ENCODE data around the gene NCR1. TPM values are rescaled to one million over a fixed set of nuclear protein-coding genes. Genes with fewer than 3 reads are reported as not detected.
"Not testable (repeated sequence)": the region's sequence is repeated elsewhere in the genome, so short reads cannot be mapped to it uniquely, and the experiment has no call there.

Gene NCR1
- total and polyA plus RNA-seq, 2 of the 8 experiments (the other 6 are each of a cell fraction or from before 2014, with no cell fraction given), result 1.5 to 5.1 TPM

- H3K4ac ChIP-seq (replicated peaks; ENCODE audit: insufficient read length, low read depth, low read length); H2BK5ac ChIP-seq (ENCODE audit: low read depth, low read length); POLR2A ChIA-PET (ENCODE audit: partially characterized antibody); H3K79me1 ChIP-seq (ENCODE audit: low read depth, low read length); H3K18ac ChIP-seq (ENCODE audit: extremely low read depth, low read length); H3K4me1 ChIP-seq (replicated peaks in 1 of 4; ENCODE audit: control insufficient read depth in 3 of 4, insufficient read depth in 4 of 4, low read length in 3 of 4); FAIRE-seq; H3K23ac ChIP-seq (ENCODE audit: insufficient read length); H2BK12ac ChIP-seq (ENCODE audit: low read depth, low read length); H3K79me2 ChIP-seq (ENCODE audit: control insufficient read depth in 1 of 2, insufficient read depth in 2 of 2, low read length in 2 of 2); H2BK15ac ChIP-seq (ENCODE audit: low read length); H3K9me3 ChIP-seq (ENCODE audit: insufficient read depth in 2 of 2, low read depth in 1 of 2, low read length in 1 of 2); H4K91ac ChIP-seq (replicated peaks; ENCODE audit: insufficient read length, low read length); DNase-seq (ENCODE audit: low read depth in 1 of 2, low spot score in 2 of 2); H3K36me3 ChIP-seq (ENCODE audit: control insufficient read depth in 2 of 4, insufficient read depth in 4 of 4, low read length in 3 of 4); H3K4me2 ChIP-seq (ENCODE audit: insufficient read depth in 1 of 2, low read depth in 2 of 2, low read length in 2 of 2); H2AK5ac ChIP-seq (ENCODE audit: low read depth, low read length); H3K27ac ChIP-seq (ENCODE audit: low read depth, low read length); H2BK20ac ChIP-seq (ENCODE audit: low read length); H3K4me3 ChIP-seq (ENCODE audit: extremely low read depth in 1 of 4, insufficient read depth in 2 of 4, low read depth in 3 of 4, low read length in 4 of 4); H3K9ac ChIP-seq (replicated peaks in 1 of 4; ENCODE audit: extremely low read depth in 1 of 4, low read depth in 3 of 4, low read length in 3 of 4); H4K8ac ChIP-seq (ENCODE audit: extremely low read depth, insufficient read depth, low read length); H2AFZ ChIP-seq (ENCODE audit: low read length); H2BK120ac ChIP-seq (replicated peaks; ENCODE audit: low read depth, low read length); H3K23me2 ChIP-seq (ENCODE audit: low read depth, low read length); H4K5ac ChIP-seq (ENCODE audit: insufficient read length, low read depth, low read length); H3K14ac ChIP-seq (ENCODE audit: insufficient read length); H3K27me3 ChIP-seq (replicated peaks in 1 of 4; ENCODE audit: control insufficient read depth in 3 of 4, extremely low read depth in 1 of 4, insufficient read depth in 3 of 4, low read length in 3 of 4); H3K56ac ChIP-seq (replicated peaks; ENCODE audit: insufficient read length, low read depth, low read length); H4K20me1 ChIP-seq (replicated peaks in 1 of 2; ENCODE audit: control insufficient read depth in 1 of 2, insufficient read depth in 2 of 2, low read length in 2 of 2): not testable (repeated sequence)
- 88% methylated on average over 5 of the region's 8 CpGs; no CpG with 5 or more reads in 1 of the 2 experiments for WGBS, 2 experiments (ENCODE audit: extremely low coverage in 1 of 2, insufficient coverage in 1 of 2, insufficient read length in 1 of 2, insufficient replicate concordance in 2 of 2, low coverage in 1 of 2, low lambda C conversion rate in 2 of 2, missing lambda C conversion rate in 1 of 2)
- CTCF ChIA-PET (ENCODE audit: partially characterized antibody), result interaction anchor here (1.7 to 2.6 kb wide), 3 partner anchors 8 to 20 kb away, joined by 8 to 11 read pairs (median 11); no protein-coding TSS in a partner anchor
Measured at GRCh38 chr19:54901153-54901552, 4.8 kb upstream of the NCR1 start.

All from H1 (cell line).